WERI-Rb-1 (cell line): Measurements from ENCODE around the gene CMTM6.
"Not testable (repeated sequence)": the region's sequence is repeated elsewhere in the genome, so short reads cannot be mapped to it uniquely, and the experiment has no call there.

Experiments
- DNase-seq: peaks from one replicate; pipeline ENCODE4 v3.0.0-alpha.2; 2020
- H3K27ac ChIP-seq: fragments of 250-450 bp; sonication (Bioruptor Pico); 2 replicates; pipeline ENCODE4 v1.5.1; 2020; ENCODE audit warnings: mild to moderate bottlenecking, moderate library complexity
- H3K27me3 ChIP-seq: fragments of 250-450 bp; sonication (Bioruptor Pico); 2 replicates; pipeline ENCODE4 v1.5.1; 2021; ENCODE audit warnings: mild to moderate bottlenecking, low read depth, moderate library complexity; ENCODE audit not compliant: insufficient read depth, severe bottlenecking
- H3K36me3 ChIP-seq: fragments of 250-450 bp; sonication (Bioruptor Pico); 2 replicates; pipeline ENCODE4 v1.5.1; 2020; ENCODE audit warnings: mild to moderate bottlenecking, moderate library complexity
- H3K4me3 ChIP-seq: 2 replicates; pipeline ENCODE4 v1.5.1; 2011; ENCODE audit warnings: low read depth, mild to moderate bottlenecking, control low read depth, low read length
- H3K9me3 ChIP-seq: fragments of 250-450 bp; sonication (Bioruptor Pico); 2 replicates; pipeline ENCODE4 v1.5.1; 2021; ENCODE audit warnings: mild to moderate bottlenecking, moderate library complexity; ENCODE audit not compliant: severe bottlenecking
- TF ChIP-seq, protein P1 (sequence below): IDR thresholded peaks from 2 replicates; pipeline ENCODE4 v1.5.1; 2011; ENCODE audit warnings: low read depth, mild to moderate bottlenecking, control low read depth, inconsistent platforms, low read length

CMTM6 gene

DNA sequence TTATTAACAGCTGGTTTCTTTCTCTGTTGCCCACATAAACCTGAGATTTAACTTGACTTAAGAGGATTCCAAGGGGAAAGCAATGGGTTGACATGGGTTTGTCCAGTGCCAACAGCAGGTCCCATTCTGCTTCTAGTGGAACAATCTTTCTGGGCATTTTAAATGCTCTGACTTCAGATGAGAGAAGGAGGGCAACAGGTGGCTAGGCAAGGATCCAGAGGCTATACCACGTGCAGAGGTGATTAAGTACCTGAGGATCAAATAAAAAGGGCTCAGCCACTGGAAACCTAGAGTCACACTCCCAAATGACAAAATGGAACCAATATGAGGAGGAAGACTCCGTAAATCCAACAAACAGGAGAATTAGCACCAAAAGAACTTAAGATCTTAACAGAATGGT lies 28.5 kb downstream of the CMTM6 start:
- Histone ChIP-seq H3K9me3 (no peaks in the 10 kb centered on the region), H3K27me3 (no peaks in the 10 kb centered on the region), H3K36me3 (0 out of 2 replicates have a peak, but pooled peaks cover 5% of the 10 kb centered on the region), H3K4me3 (no peak overlapping the region), H3K27ac (no peak overlapping the region)
- TF ChIP-seq, protein P1, sequence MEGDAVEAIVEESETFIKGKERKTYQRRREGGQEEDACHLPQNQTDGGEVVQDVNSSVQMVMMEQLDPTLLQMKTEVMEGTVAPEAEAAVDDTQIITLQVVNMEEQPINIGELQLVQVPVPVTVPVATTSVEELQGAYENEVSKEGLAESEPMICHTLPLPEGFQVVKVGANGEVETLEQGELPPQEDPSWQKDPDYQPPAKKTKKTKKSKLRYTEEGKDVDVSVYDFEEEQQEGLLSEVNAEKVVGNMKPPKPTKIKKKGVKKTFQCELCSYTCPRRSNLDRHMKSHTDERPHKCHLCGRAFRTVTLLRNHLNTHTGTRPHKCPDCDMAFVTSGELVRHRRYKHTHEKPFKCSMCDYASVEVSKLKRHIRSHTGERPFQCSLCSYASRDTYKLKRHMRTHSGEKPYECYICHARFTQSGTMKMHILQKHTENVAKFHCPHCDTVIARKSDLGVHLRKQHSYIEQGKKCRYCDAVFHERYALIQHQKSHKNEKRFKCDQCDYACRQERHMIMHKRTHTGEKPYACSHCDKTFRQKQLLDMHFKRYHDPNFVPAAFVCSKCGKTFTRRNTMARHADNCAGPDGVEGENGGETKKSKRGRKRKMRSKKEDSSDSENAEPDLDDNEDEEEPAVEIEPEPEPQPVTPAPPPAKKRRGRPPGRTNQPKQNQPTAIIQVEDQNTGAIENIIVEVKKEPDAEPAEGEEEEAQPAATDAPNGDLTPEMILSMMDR, result no peak
- no peak for DNase-seq

DNA sequence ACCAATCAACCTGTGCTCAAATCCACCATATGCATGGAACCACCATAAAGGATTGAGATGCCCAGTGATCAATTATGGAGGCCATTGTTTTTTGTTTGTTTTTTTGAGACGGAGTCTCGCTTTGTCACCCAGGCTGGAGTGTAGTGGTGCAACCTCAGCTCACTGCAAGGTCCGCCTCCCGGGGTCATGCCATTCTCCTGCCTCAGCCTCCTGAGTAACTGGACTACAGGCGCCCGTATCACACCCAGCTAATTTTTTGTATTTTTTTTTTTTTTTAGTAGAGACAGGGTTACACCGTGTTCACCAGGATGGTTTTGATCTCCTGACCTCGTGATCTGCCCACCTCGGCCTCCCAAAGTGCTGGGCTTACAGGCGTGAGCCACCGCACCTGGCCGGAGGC lies 30.5 kb downstream of the CMTM6 start:
- DNase-seq, H3K27ac ChIP-seq, H3K27me3 ChIP-seq, H3K4me3 ChIP-seq, H3K36me3 ChIP-seq, H3K9me3 ChIP-seq: not testable (repeated sequence)

DNA sequence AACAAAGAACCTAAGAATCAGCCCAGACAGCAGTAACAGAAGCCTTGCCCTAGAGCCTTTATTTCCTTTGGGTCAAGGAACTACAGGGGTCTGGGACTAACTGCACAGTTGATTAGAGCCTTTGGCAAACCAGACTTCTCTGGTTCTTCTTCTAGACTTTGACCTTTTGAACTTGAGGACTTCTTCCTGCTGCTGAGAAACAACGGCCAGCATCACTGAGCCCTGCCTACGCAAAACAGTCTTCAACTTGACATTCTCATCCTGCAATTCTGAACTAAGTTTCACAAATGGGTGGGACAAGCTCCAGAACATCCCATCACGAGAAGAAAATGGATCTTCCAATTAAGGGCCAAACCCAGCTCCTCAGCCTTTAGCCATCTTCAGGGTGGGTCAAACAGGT lies 31.4 kb downstream of the CMTM6 start:
- TF ChIP-seq, protein P1, result no peak
- Histone ChIP-seq H3K9me3 (no peaks in the 10 kb centered on the region), H3K27me3 (no peaks in the 10 kb centered on the region), H3K4me3 (no peak overlapping the region), H3K36me3 (no peaks in the 10 kb centered on the region), H3K27ac (no peak overlapping the region)
- no peak for DNase-seq

DNA sequence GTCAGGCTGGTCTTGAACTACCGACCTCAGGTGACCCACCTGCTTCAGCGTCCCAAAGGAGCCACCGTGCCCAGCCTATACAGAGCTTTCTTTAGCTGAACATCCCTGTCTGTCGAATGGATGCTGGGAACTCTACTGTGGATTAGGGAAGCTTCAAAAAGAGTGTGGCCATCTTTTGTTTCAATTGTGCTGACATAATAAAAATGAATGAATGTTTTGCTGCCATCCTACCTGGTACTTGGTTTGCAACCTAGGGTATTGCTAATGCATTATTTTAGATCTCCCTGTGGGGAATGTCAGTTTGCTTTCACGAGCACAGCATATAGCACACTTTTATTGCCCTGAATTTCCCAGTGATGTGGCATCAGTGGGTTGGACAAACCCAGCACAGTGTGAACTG lies 32.3 kb downstream of the CMTM6 start:
- H3K36me3 ChIP-seq, result no peaks in the 10 kb centered on the region
- H3K27me3 ChIP-seq, result no peaks in the 10 kb centered on the region
- no peak overlapping the region for H3K27ac ChIP-seq
- no peaks in the 10 kb centered on the region for H3K9me3 ChIP-seq
- no peak overlapping the region for H3K4me3 ChIP-seq
- DNase-seq, result no peak
- TF ChIP-seq, protein P1, result no peak

DNA sequence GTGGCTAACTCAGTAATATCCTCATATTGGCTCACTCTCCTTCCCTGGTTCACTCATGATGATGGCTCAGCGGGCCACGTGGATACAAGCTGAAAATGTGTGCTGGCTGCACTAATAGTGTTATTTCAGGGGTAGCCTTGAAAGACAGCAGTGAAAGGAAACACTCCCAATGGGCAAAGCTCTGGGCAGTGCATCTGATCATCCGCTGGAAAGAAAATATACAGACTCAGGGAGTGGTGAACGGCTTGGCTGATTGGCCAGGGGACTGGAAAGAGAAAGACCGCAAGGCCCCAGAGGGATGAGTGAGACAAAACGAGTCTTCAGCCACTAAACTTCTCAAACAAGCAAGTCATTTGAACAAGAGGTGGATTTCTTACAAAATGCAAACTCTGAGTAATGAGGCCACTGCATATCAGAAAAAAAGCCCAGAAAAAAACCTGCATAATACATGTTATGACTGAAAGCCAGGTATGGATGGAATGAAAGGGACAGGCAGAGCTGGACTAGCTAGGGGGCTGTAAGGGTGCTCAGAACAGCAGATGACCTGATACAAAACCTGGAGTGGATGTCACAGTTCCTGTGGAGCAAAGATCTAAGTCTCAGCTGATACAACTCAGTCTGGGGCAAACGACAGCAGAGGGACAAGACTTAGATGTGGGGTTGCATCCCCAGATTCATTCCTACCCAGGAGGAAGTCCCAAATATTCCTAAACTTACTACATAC lies 33.3 kb downstream of the CMTM6 start:
- Histone ChIP-seq H3K27ac (no peak overlapping the region), H3K36me3 (no peaks in the 10 kb centered on the region), H3K9me3 (no peaks in the 10 kb centered on the region), H3K27me3 (no peaks in the 10 kb centered on the region), H3K4me3 (no peak overlapping the region)
- TF ChIP-seq, protein P1, result no peak
- DNase-seq, result no peak

DNA sequence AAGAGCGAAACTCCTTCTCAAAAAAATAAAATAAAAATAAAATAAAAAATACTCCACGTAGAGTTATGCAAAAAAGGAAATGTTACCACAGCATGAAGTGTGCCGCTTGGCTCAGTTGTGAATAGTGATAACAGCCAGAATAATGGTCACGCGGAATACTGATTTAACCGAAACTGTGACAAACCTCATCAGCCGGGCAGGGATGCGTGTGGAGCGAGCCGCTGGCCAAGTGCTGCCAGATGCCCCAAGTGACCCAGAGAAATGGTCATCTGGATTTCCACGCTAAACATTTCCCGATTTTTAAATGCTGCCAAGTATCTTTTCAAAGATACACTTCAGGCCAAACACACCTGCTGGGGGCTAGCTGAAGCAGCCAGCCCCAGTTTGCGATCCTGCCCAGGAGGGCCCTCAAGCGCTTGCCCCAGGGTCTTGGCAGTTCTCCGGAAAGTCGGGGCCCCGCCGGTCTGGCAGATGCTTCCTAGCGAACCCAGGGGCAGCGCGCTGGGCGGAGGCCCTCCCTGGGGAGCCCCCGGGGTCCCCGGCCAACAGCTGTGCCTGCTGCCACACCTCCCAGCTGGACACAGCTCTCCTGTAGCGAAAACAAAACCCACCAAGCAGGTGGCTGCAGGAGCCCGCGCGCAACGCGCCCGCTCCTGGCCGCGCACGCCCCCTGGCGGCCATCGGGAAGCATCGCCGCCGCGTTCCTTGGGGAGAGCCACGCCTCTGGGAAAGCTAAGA lies 35.1 kb downstream of the CMTM6 start:
- H3K27me3 ChIP-seq, result no peaks in the 10 kb centered on the region
- DNase-seq, result peak; percentile 65
- H3K36me3 ChIP-seq, result no peaks in the 10 kb centered on the region
- TF ChIP-seq, protein P1, result peak; percentile 97
- no peaks in the 10 kb centered on the region for H3K9me3 ChIP-seq
- H3K27ac ChIP-seq, result peak overlapping the region; percentile 13; the same call in 1 of the 2 replicates
- H3K4me3 ChIP-seq, result no peak overlapping the region

DNA sequence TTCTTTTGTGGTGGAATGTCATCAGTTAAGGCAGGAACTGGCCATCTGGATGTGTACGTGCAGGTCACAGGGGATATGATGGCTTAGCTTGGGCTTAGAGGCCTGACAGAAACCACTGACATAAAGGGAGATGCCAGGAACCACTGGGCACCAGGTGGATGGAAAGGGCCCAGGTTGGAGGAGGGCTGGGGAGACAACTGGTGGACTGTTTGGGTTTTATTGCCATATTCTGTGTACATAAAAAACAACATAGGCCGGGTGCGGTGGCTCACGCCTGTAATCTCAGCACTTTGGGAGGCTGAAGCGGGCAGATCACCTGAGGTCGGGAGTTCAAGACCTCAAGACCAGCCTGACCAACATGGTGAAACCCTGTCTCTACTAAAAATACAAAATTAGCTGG lies 35.8 kb downstream of the CMTM6 start:
- not testable (repeated sequence) for H3K4me3 ChIP-seq, H3K27me3 ChIP-seq, H3K36me3 ChIP-seq, DNase-seq, H3K27ac ChIP-seq, H3K9me3 ChIP-seq

DNA sequence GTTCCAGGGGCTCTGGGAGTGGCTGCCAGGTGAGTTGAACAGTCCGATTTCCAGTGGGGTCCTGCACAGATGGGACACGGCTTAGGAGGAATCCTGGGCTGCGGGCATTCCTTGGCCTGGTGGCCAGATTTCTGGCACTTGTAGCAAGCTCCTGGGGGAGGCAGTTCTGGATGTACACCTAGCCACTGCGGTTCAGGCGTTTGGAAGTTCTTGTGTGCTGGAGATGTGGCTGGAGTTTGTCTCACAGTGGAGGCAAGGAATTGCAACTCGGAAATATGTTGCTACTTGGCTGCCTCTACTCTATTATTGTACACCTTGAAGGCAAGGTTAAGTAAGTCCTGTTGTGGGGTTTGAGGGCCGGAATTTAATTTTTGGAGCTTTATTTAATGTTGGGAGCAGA lies 37.9 kb downstream of the CMTM6 start:
- H3K4me3 ChIP-seq, H3K27me3 ChIP-seq, DNase-seq, H3K36me3 ChIP-seq, H3K9me3 ChIP-seq: not testable (repeated sequence)
- H3K27ac ChIP-seq, result peak overlapping the region; percentile 59

DNA sequence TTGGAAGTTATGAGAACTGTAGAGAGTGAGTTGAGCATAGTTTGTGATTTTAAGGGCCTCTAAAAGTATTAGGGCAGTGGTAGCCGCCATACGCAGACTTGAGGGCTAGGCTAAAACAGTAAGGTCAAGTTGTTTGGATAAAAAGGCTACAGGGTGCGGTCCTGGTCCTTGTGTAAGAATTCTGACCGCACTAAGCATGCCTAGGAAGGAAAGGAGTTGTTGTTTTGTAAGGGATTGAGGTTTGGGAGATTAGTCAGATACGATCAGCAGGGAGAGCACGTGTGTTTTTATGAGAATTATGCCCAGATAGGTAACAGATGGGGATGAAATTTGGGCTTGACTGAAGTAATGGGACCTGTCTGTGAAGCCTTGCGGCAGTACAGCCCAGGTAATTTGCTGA lies 39.2 kb downstream of the CMTM6 start:
- H3K36me3 ChIP-seq, H3K4me3 ChIP-seq, H3K27ac ChIP-seq, H3K9me3 ChIP-seq, DNase-seq, H3K27me3 ChIP-seq: not testable (repeated sequence)
